Glutamatergic neuron (in vitro differentiated cells): ENCODE measurements around the gene INPP5F. TPM values are rescaled to one million over a fixed set of nuclear protein-coding genes. Genes with fewer than 3 reads are reported as not detected.

ENCODE experiments used
- DNase-seq: peaks from one replicate; pipeline ENCODE4 v3.0.0; 2022
- H3K27ac Mint-ChIP-seq: one replicate; pipeline ENCODE4 v1.8.0; 2020; ENCODE audit warnings: mild to moderate bottlenecking, mixed read lengths, inconsistent platforms; ENCODE audit not compliant: unreplicated experiment
- H3K27me3 Mint-ChIP-seq: one replicate; pipeline ENCODE4 v1.8.0; 2020; ENCODE audit warnings: mild to moderate bottlenecking, moderate library complexity, mixed read lengths, inconsistent platforms; ENCODE audit not compliant: unreplicated experiment
- H3K36me3 Mint-ChIP-seq: one replicate; pipeline ENCODE4 v1.8.0; 2020; ENCODE audit warnings: mild to moderate bottlenecking, mixed read lengths, inconsistent platforms; ENCODE audit not compliant: unreplicated experiment
- H3K4me1 Mint-ChIP-seq: one replicate; pipeline ENCODE4 v1.8.0; 2020; ENCODE audit warnings: mild to moderate bottlenecking, low read depth, mixed read lengths, inconsistent platforms; ENCODE audit not compliant: unreplicated experiment
- H3K4me3 Mint-ChIP-seq: one replicate; pipeline ENCODE4 v1.8.0; 2020; ENCODE audit warnings: mild to moderate bottlenecking, mixed read lengths, inconsistent platforms; ENCODE audit not compliant: unreplicated experiment
- H3K9me3 Mint-ChIP-seq: one replicate; pipeline ENCODE4 v1.8.0; 2020; ENCODE audit warnings: mild to moderate bottlenecking, moderate library complexity, mixed read lengths, inconsistent platforms; ENCODE audit not compliant: unreplicated experiment
- CTCF ChIP-seq: fragments of 200-600 bp; sonication (generic); IDR thresholded peaks from one replicate; pipeline ENCODE4 v1.5.0; 2021; ENCODE audit not compliant: partially characterized antibody, unreplicated experiment
- total RNA-seq: library from RNA; stranded (reverse); fragmentation: NEBNext Ultra II Directional; extraction: Animal tissue kit (Norgen Biotek cat#: 25700); gene quantifications from one replicate; pipeline ENCODE4 v1.2.1, GENCODE V29; 2021; ENCODE audit not compliant: unreplicated experiment

INPP5F gene
- total RNA-seq, 1 donor from 2014 or later, result 186 TPM

- H3K27ac Mint-ChIP-seq, result no peak overlapping the region
- H3K36me3 Mint-ChIP-seq, result peaks cover 5% of the 10 kb centered on the region
- no peaks in the 10 kb centered on the region for H3K27me3 Mint-ChIP-seq
- H3K4me3 Mint-ChIP-seq, result no peak overlapping the region
- no peak for DNase-seq
- no peak for TF ChIP-seq CTCF
- no peaks in the 10 kb centered on the region for H3K9me3 Mint-ChIP-seq
- H3K4me1 Mint-ChIP-seq, result peaks cover 6% of the 10 kb centered on the region
Observed at GRCh38 chr10:119778776-119779445, 53.1 kb downstream of the INPP5F start.

- Mint-ChIP-seq H3K9me3 (no peaks in the 10 kb centered on the region), H3K27me3 (no peaks in the 10 kb centered on the region), H3K4me3 (no peak overlapping the region), H3K27ac (no peak overlapping the region), H3K4me1 (peaks cover 9% of the 10 kb centered on the region), H3K36me3 (peaks cover 5% of the 10 kb centered on the region)
- no peak for DNase-seq
- TF ChIP-seq CTCF, result no peak
Observed at GRCh38 chr10:119780879-119781480, 55.1 kb downstream of the INPP5F start.

- no peak for DNase-seq
- TF ChIP-seq CTCF, result no peak
- Mint-ChIP-seq H3K4me3 (no peak overlapping the region), H3K36me3 (peaks cover 5% of the 10 kb centered on the region), H3K4me1 (peaks cover 9% of the 10 kb centered on the region), H3K27ac (no peak overlapping the region), H3K27me3 (no peaks in the 10 kb centered on the region), H3K9me3 (no peaks in the 10 kb centered on the region)
Observed at GRCh38 chr10:119781498-119781897, 55.6 kb downstream of the INPP5F start.

GRCh38 chr10:119782981-119783664 lies 57.3 kb downstream of the INPP5F start:
- peaks cover 5% of the 10 kb centered on the region for H3K36me3 Mint-ChIP-seq
- DNase-seq, result no peak
- H3K4me3 Mint-ChIP-seq, result no peak overlapping the region
- no peak overlapping the region for H3K27ac Mint-ChIP-seq
- TF ChIP-seq CTCF, result no peak
- peaks cover 2% of the 10 kb centered on the region for H3K9me3 Mint-ChIP-seq
- peaks cover 13% of the 10 kb centered on the region for H3K4me1 Mint-ChIP-seq
- H3K27me3 Mint-ChIP-seq, result no peaks in the 10 kb centered on the region

GRCh38 chr10:119783665-119784027 lies 57.8 kb downstream of the INPP5F start:
- Mint-ChIP-seq H3K36me3 (peaks cover 5% of the 10 kb centered on the region), H3K4me1 (peaks cover 14% of the 10 kb centered on the region), H3K27ac (no peak overlapping the region), H3K4me3 (no peak overlapping the region), H3K9me3 (peaks cover 2% of the 10 kb centered on the region), H3K27me3 (no peaks in the 10 kb centered on the region)
- TF ChIP-seq CTCF, result no peak
- DNase-seq, result no peak
